ENCODE measurements around the gene KIF5C.
"Not testable (repeated sequence)": the region's sequence is repeated elsewhere in the genome, so short reads cannot be mapped to it uniquely, and the experiment has no call there.

Gene KIF5C

GRCh38 chr2:148978706-148979105 lies 103.7 kb downstream of the KIF5C start:
- Histone ChIP-seq H3K36me3 (ENCODE audit: control insufficient read depth in 5 of 5, insufficient read depth in 5 of 5, low read length in 5 of 5) (no peaks in the 10 kb centered on the region), H3K27ac (ENCODE audit: low read depth, low read length) (no peak overlapping the region), H3K4me1 (ENCODE audit: control insufficient read depth in 5 of 5, insufficient read depth in 5 of 5, low read length in 5 of 5) (peaks cover 0 to 16% (median 6%) of the 10 kb centered on the region in 5 donors), H3K9ac (ENCODE audit: low read length in 5 of 5) (no peak overlapping the region), H3K4me3 (ENCODE audit: low read depth in 1 of 5, low read length in 5 of 5) (no peak overlapping the region), H3K27me3 (ENCODE audit: control insufficient read depth in 5 of 5, insufficient read depth in 4 of 5, low read length in 5 of 5) (no peaks in the 10 kb centered on the region), H3K9me3 (ENCODE audit: control insufficient read depth in 5 of 5, low read length in 5 of 5) (no peaks in the 10 kb centered on the region)

GRCh38 chr2:148979164-148979918 lies 104.3 kb downstream of the KIF5C start:
- H3K4me3 ChIP-seq (ENCODE audit: low read depth in 1 of 5, low read length in 5 of 5), result no peak overlapping the region
- no peaks in the 10 kb centered on the region for H3K27me3 ChIP-seq (ENCODE audit: control insufficient read depth in 5 of 5, insufficient read depth in 4 of 5, low read length in 5 of 5)
- no peak overlapping the region for H3K27ac ChIP-seq (ENCODE audit: low read depth, low read length)
- no peaks in the 10 kb centered on the region for H3K9me3 ChIP-seq (ENCODE audit: control insufficient read depth in 5 of 5, low read length in 5 of 5)
- H3K36me3 ChIP-seq (ENCODE audit: control insufficient read depth in 5 of 5, insufficient read depth in 5 of 5, low read length in 5 of 5), result no peaks in the 10 kb centered on the region
- peaks cover 0 to 16% (median 6%) of the 10 kb centered on the region in 5 donors for H3K4me1 ChIP-seq (ENCODE audit: control insufficient read depth in 5 of 5, insufficient read depth in 5 of 5, low read length in 5 of 5)
- H3K9ac ChIP-seq (ENCODE audit: low read length in 5 of 5), result no peak overlapping the region

- no peaks in the 10 kb centered on the region for H3K9me3 ChIP-seq (ENCODE audit: control insufficient read depth in 5 of 5, low read length in 5 of 5)
- no peak overlapping the region for H3K27ac ChIP-seq (ENCODE audit: low read depth, low read length)
- peaks cover 0 to 16% (median 6%) of the 10 kb centered on the region in 5 donors for H3K4me1 ChIP-seq (ENCODE audit: control insufficient read depth in 5 of 5, insufficient read depth in 5 of 5, low read length in 5 of 5)
- no peaks in the 10 kb centered on the region for H3K36me3 ChIP-seq (ENCODE audit: control insufficient read depth in 5 of 5, insufficient read depth in 5 of 5, low read length in 5 of 5)
- no peaks in the 10 kb centered on the region for H3K27me3 ChIP-seq (ENCODE audit: control insufficient read depth in 5 of 5, insufficient read depth in 4 of 5, low read length in 5 of 5)
- H3K9ac ChIP-seq (ENCODE audit: low read length in 5 of 5), result no peak overlapping the region
- no peak overlapping the region for H3K4me3 ChIP-seq (ENCODE audit: low read depth in 1 of 5, low read length in 5 of 5)
Observed at GRCh38 chr2:148979919-148980277, 104.9 kb downstream of the KIF5C start.

- not testable (repeated sequence) for H3K27ac ChIP-seq (ENCODE audit: low read depth, low read length); H3K9me3 ChIP-seq (ENCODE audit: control insufficient read depth in 5 of 5, low read length in 5 of 5); H3K27me3 ChIP-seq (ENCODE audit: control insufficient read depth in 5 of 5, insufficient read depth in 4 of 5, low read length in 5 of 5); H3K9ac ChIP-seq (ENCODE audit: low read length in 5 of 5); H3K36me3 ChIP-seq (ENCODE audit: control insufficient read depth in 5 of 5, insufficient read depth in 5 of 5, low read length in 5 of 5); H3K4me3 ChIP-seq (ENCODE audit: low read depth in 1 of 5, low read length in 5 of 5)
- peaks cover 0 to 16% (median 6%) of the 10 kb centered on the region in 5 donors for H3K4me1 ChIP-seq (ENCODE audit: control insufficient read depth in 5 of 5, insufficient read depth in 5 of 5, low read length in 5 of 5)
Observed at GRCh38 chr2:148980496-148980895, 105.5 kb downstream of the KIF5C start.

- H3K9me3 ChIP-seq (ENCODE audit: control insufficient read depth in 5 of 5, low read length in 5 of 5), result no peaks in the 10 kb centered on the region
- no peak overlapping the region for H3K9ac ChIP-seq (ENCODE audit: low read length in 5 of 5)
- H3K36me3 ChIP-seq (ENCODE audit: control insufficient read depth in 5 of 5, insufficient read depth in 5 of 5, low read length in 5 of 5), result no peaks in the 10 kb centered on the region
- no peak overlapping the region for H3K27ac ChIP-seq (ENCODE audit: low read depth, low read length)
- H3K4me1 ChIP-seq (ENCODE audit: control insufficient read depth in 5 of 5, insufficient read depth in 5 of 5, low read length in 5 of 5), result peaks cover 0 to 16% (median 6%) of the 10 kb centered on the region in 5 donors
- no peaks in the 10 kb centered on the region for H3K27me3 ChIP-seq (ENCODE audit: control insufficient read depth in 5 of 5, insufficient read depth in 4 of 5, low read length in 5 of 5)
- no peak overlapping the region for H3K4me3 ChIP-seq (ENCODE audit: low read depth in 1 of 5, low read length in 5 of 5)
Observed at GRCh38 chr2:148981324-148981723, 106.3 kb downstream of the KIF5C start.

GRCh38 chr2:148981781-148982180 lies 106.8 kb downstream of the KIF5C start:
- H3K9ac ChIP-seq (ENCODE audit: low read length in 5 of 5), result no peak overlapping the region
- no peak overlapping the region for H3K27ac ChIP-seq (ENCODE audit: low read depth, low read length)
- no peak overlapping the region for H3K4me3 ChIP-seq (ENCODE audit: low read depth in 1 of 5, low read length in 5 of 5)
- H3K36me3 ChIP-seq (ENCODE audit: control insufficient read depth in 5 of 5, insufficient read depth in 5 of 5, low read length in 5 of 5), result no peaks in the 10 kb centered on the region
- no peaks in the 10 kb centered on the region for H3K27me3 ChIP-seq (ENCODE audit: control insufficient read depth in 5 of 5, insufficient read depth in 4 of 5, low read length in 5 of 5)
- no peaks in the 10 kb centered on the region for H3K9me3 ChIP-seq (ENCODE audit: control insufficient read depth in 5 of 5, low read length in 5 of 5)
- peaks cover 0 to 16% (median 6%) of the 10 kb centered on the region in 5 donors for H3K4me1 ChIP-seq (ENCODE audit: control insufficient read depth in 5 of 5, insufficient read depth in 5 of 5, low read length in 5 of 5)

- H3K27ac ChIP-seq (ENCODE audit: low read depth, low read length), result no peak overlapping the region
Observed at GRCh38 chr2:148982282-148982681, 107.3 kb downstream of the KIF5C start.

GRCh38 chr2:148983896-148984295 lies 108.9 kb downstream of the KIF5C start:
- no peaks in the 10 kb centered on the region for H3K36me3 ChIP-seq (ENCODE audit: control insufficient read depth in 5 of 5, insufficient read depth in 5 of 5, low read length in 5 of 5)
- H3K9me3 ChIP-seq (ENCODE audit: control insufficient read depth in 5 of 5, low read length in 5 of 5), result no peaks in the 10 kb centered on the region
- peaks cover 0 to 9% (median 6%) of the 10 kb centered on the region in 5 donors for H3K4me1 ChIP-seq (ENCODE audit: control insufficient read depth in 5 of 5, insufficient read depth in 5 of 5, low read length in 5 of 5)
- H3K9ac ChIP-seq (ENCODE audit: low read length in 5 of 5), result no peak overlapping the region
- H3K27ac ChIP-seq (ENCODE audit: low read depth, low read length), result no peak overlapping the region
- no peaks in the 10 kb centered on the region for H3K27me3 ChIP-seq (ENCODE audit: control insufficient read depth in 5 of 5, insufficient read depth in 4 of 5, low read length in 5 of 5)
- H3K4me3 ChIP-seq (ENCODE audit: low read depth in 1 of 5, low read length in 5 of 5), result no peak overlapping the region

More at GRCh38 chr2:148982282-148982681, 107.3 kb downstream of the KIF5C start:
- Histone ChIP-seq H3K27me3 (ENCODE audit: control insufficient read depth in 5 of 5, insufficient read depth in 4 of 5, low read length in 5 of 5) (no peaks in the 10 kb centered on the region), H3K9me3 (ENCODE audit: control insufficient read depth in 5 of 5, low read length in 5 of 5) (no peaks in the 10 kb centered on the region), H3K36me3 (ENCODE audit: control insufficient read depth in 5 of 5, insufficient read depth in 5 of 5, low read length in 5 of 5) (no peaks in the 10 kb centered on the region), H3K4me1 (ENCODE audit: control insufficient read depth in 5 of 5, insufficient read depth in 5 of 5, low read length in 5 of 5) (peaks cover 0 to 16% (median 6%) of the 10 kb centered on the region in 5 donors), H3K9ac (ENCODE audit: low read length in 5 of 5) (no peak overlapping the region), H3K4me3 (ENCODE audit: low read depth in 1 of 5, low read length in 5 of 5) (no peak overlapping the region)

- H3K4me3 ChIP-seq (ENCODE audit: low read depth in 1 of 5, low read length in 5 of 5), result no peak overlapping the region
- no peaks in the 10 kb centered on the region for H3K36me3 ChIP-seq (ENCODE audit: control insufficient read depth in 5 of 5, insufficient read depth in 5 of 5, low read length in 5 of 5)
- H3K9me3 ChIP-seq (ENCODE audit: control insufficient read depth in 5 of 5, low read length in 5 of 5), result no peaks in the 10 kb centered on the region
- H3K4me1 ChIP-seq (ENCODE audit: control insufficient read depth in 5 of 5, insufficient read depth in 5 of 5, low read length in 5 of 5), result peaks cover 0 to 3% (median under 1%) of the 10 kb centered on the region in 5 donors
- H3K27ac ChIP-seq (ENCODE audit: low read depth, low read length), result no peak overlapping the region
- H3K27me3 ChIP-seq (ENCODE audit: control insufficient read depth in 5 of 5, insufficient read depth in 4 of 5, low read length in 5 of 5), result no peaks in the 10 kb centered on the region
- H3K9ac ChIP-seq (ENCODE audit: low read length in 5 of 5), result no peak overlapping the region
Observed at GRCh38 chr2:148984449-148984848, 109.4 kb downstream of the KIF5C start.

- Histone ChIP-seq H3K9me3 (ENCODE audit: control insufficient read depth in 5 of 5, low read length in 5 of 5) (no peaks in the 10 kb centered on the region), H3K27me3 (ENCODE audit: control insufficient read depth in 5 of 5, insufficient read depth in 4 of 5, low read length in 5 of 5) (no peaks in the 10 kb centered on the region), H3K9ac (ENCODE audit: low read length in 5 of 5) (no peak overlapping the region), H3K4me1 (ENCODE audit: control insufficient read depth in 5 of 5, insufficient read depth in 5 of 5, low read length in 5 of 5) (no peaks in the 10 kb centered on the region), H3K36me3 (ENCODE audit: control insufficient read depth in 5 of 5, insufficient read depth in 5 of 5, low read length in 5 of 5) (no peaks in the 10 kb centered on the region), H3K4me3 (ENCODE audit: low read depth in 1 of 5, low read length in 5 of 5) (no peak overlapping the region), H3K27ac (ENCODE audit: low read depth, low read length) (no peak overlapping the region)
Observed at GRCh38 chr2:148987286-148987685, 112.3 kb downstream of the KIF5C start.

All from subcutaneous abdominal adipose tissue (tissue), 5 donors.